Prostate gland (tissue), 2 donors: ENCODE data around the gene S100A2. TPM values are rescaled to one million over a fixed set of nuclear protein-coding genes. Genes with fewer than 3 reads are reported as not detected.
"Not testable (repeated sequence)": the region's sequence is repeated elsewhere in the genome, so short reads cannot be mapped to it uniquely, and the experiment has no call there.

Experiments used
- DNase-seq: peaks from one replicate; pipeline ENCODE4 v3.0.0-alpha.2; 2019; ENCODE audit warnings: low spot score
- H3K27ac ChIP-seq, 2 donors: fragments of 200-600 bp; sonication (generic); 2 replicates each; pipeline ENCODE4 v1.5.1; 2017 to 2019
- H3K27me3 ChIP-seq: fragments of 200-600 bp; sonication (generic); replicated peaks from 2 replicates; pipeline ENCODE4 v1.5.1; 2019; ENCODE audit not compliant: insufficient read depth
- H3K36me3 ChIP-seq, 2 donors: fragments of 200-600 bp; sonication (generic); 1 replicate in 1 of 2; 2 replicates in 1 of 2; pipeline versions ENCODE4 v1.5.1 to v1.8.1; 2017 to 2019
- H3K4me1 ChIP-seq: fragments of 200-600 bp; sonication (generic); replicated peaks from 2 replicates; pipeline ENCODE4 v1.5.1; 2019
- H3K4me3 ChIP-seq, 2 donors: fragments of 200-600 bp; sonication (generic); 2 replicates each; pipeline ENCODE4 v1.5.1; 2017 to 2019
- H3K9me3 ChIP-seq: fragments of 200-600 bp; sonication (generic); 2 replicates; pipeline ENCODE4 v1.5.1; 2017
- CTCF ChIP-seq, 4 experiments: fragments of 200-600 bp in 2 of 4; fragments of 450-650 bp in 2 of 4; sonication (generic) in 2 of 4; IDR thresholded peaks; 1 replicate in 3 of 4; 2 replicates in 1 of 4; pipeline ENCODE4 v1.5.1; 2016 to 2019; ENCODE audit warnings: antibody characterized with exemption in 4 of 4, mild to moderate bottlenecking in 2 of 4, moderate library complexity in 2 of 4
- POLR2A ChIP-seq: fragments of 450-650 bp; IDR thresholded peaks from one replicate; pipeline ENCODE4 v1.6.1; 2016; ENCODE audit warnings: antibody characterized with exemption, mild to moderate bottlenecking
- POLR2AphosphoS5 ChIP-seq: sonication (generic); formaldehyde crosslinking; IDR thresholded peaks from one replicate; pipeline ENCODE4 v1.6.1; 2017; ENCODE audit warnings: antibody characterized with exemption
- whole genome bisulfite sequencing: methylation state at CpG from one replicate; pipeline ENCODE4 v1.1.5; 2018; 5-methylcytosine and 5-hydroxymethylcytosine counted together
- intact Hi-C: fragments of 100-400 bp; cut with DNase I; formaldehyde crosslinking; loops from one replicate; pipeline ENCODE4 v1.14.2; 2022
- total RNA-seq, 2 donors: library from RNA; depleted of rRNA; stranded (reverse); fragments of >200 nt; gene quantifications; one replicate each; pipeline ENCODE4 v1.1.0, GENCODE V29; 2016

S100A2 gene
- total RNA-seq, 2 donors from 2014 or later: 14.1 to 22.6 TPM

GRCh38 chr1:153598309-153599172, 32.9 kb upstream of the S100A2 start:
- intact Hi-C loops: no loop called here

DNA sequence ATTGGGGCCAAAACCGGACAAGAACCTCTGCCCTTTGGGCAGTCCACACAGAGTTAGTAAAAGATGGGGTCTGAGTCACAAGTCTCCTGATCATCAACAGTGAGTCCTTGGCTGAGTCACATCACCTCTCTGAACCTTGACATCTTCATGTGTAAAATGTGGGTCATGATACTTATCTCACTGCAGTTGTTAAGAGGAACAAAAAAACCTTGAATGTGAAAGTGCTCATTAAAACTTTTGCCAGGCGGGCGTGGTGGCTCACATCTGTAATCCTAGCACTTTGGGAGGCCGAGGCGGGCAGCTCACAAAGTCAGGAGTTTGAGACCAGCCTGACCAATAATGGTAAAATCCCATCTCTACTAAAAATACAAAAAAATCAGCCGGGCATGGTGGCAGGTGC, 31.6 kb upstream of the S100A2 start:
- TF ChIP-seq POLR2AphosphoS5: no peak
- no peak for TF ChIP-seq CTCF (IDR thresholded peaks at IDR 0.05)
- TF ChIP-seq POLR2A: no peak
- intact Hi-C loops: no loop called here
- H3K9me3 ChIP-seq: no peaks in the 10 kb centered on the region
- WGBS: 85% methylated on average over 6 of the region's 6 CpGs
- no peaks in the 10 kb centered on the region for H3K27me3 ChIP-seq
- no peak overlapping the region for H3K27ac ChIP-seq
- no peak overlapping the region for H3K4me3 ChIP-seq
- H3K4me1 ChIP-seq: no peaks in the 10 kb centered on the region
- DNase-seq: no peak
- H3K36me3 ChIP-seq: no peaks in the 10 kb centered on the region

More at GRCh38 chr1:153598309-153599172, 32.9 kb upstream of the S100A2 start:
- Histone ChIP-seq H3K27ac (no peak overlapping the region), H3K4me1 (no peaks in the 10 kb centered on the region), H3K36me3 (no peaks in the 10 kb centered on the region), H3K4me3 (no peak overlapping the region), H3K27me3 (no peaks in the 10 kb centered on the region), H3K9me3 (no peaks in the 10 kb centered on the region)
- WGBS: 75% methylated on average over 7 of the region's 7 CpGs
- TF ChIP-seq CTCF (IDR thresholded peaks at IDR 0.05) (no peak), POLR2A (no peak), POLR2AphosphoS5 (no peak)
- no peak for DNase-seq

- intact Hi-C loops: no loop called here
- Histone ChIP-seq H3K9me3 (no peaks in the 10 kb centered on the region), H3K4me3 (no peak overlapping the region), H3K27me3 (no peaks in the 10 kb centered on the region), H3K27ac (no peak overlapping the region), H3K4me1 (no peaks in the 10 kb centered on the region), H3K36me3 (no peaks in the 10 kb centered on the region)
- no peak for DNase-seq
- WGBS: 31% methylated on average over 4 of the region's 4 CpGs
- no peak for TF ChIP-seq CTCF (IDR thresholded peaks at IDR 0.05)
- TF ChIP-seq POLR2A: no peak
- no peak for TF ChIP-seq POLR2AphosphoS5
Observed at GRCh38 chr1:153592748-153593147, 27.1 kb upstream of the S100A2 start.

GRCh38 chr1:153588482-153588881, 22.8 kb upstream of the S100A2 start:
- Histone ChIP-seq H3K27me3 (no peaks in the 10 kb centered on the region), H3K27ac (no peak overlapping the region), H3K36me3 (no peaks in the 10 kb centered on the region), H3K4me1 (no peaks in the 10 kb centered on the region), H3K9me3 (no peaks in the 10 kb centered on the region), H3K4me3 (no peak overlapping the region)
- WGBS: 91% methylated on average over 2 of the region's 2 CpGs
- TF ChIP-seq POLR2AphosphoS5: no peak
- TF ChIP-seq CTCF (IDR thresholded peaks at IDR 0.05): no peak
- TF ChIP-seq POLR2A: no peak
- DNase-seq: no peak
- intact Hi-C loops: no loop called here

- 91% methylated on average over 10 of the region's 10 CpGs for WGBS
- H3K27me3 ChIP-seq, H3K9me3 ChIP-seq, H3K4me3 ChIP-seq, H3K4me1 ChIP-seq, DNase-seq, intact Hi-C loops, H3K36me3 ChIP-seq, H3K27ac ChIP-seq: not testable (repeated sequence)
Observed at GRCh38 chr1:153588033-153588432, 22.4 kb upstream of the S100A2 start.
